ENCODE results near the gene BCR.
"Not testable (repeated sequence)": the region's sequence is repeated elsewhere in the genome, so short reads cannot be mapped to it uniquely, and the experiment has no call there.

The BCR gene

GRCh38 chr22:23322497-23323080 lies 142.3 kb downstream of the BCR start:
- DNase-seq = not testable (repeated sequence)

- not testable (repeated sequence) for DNase-seq
Observed at GRCh38 chr22:23323960-23324688, 143.8 kb downstream of the BCR start.

DNA sequence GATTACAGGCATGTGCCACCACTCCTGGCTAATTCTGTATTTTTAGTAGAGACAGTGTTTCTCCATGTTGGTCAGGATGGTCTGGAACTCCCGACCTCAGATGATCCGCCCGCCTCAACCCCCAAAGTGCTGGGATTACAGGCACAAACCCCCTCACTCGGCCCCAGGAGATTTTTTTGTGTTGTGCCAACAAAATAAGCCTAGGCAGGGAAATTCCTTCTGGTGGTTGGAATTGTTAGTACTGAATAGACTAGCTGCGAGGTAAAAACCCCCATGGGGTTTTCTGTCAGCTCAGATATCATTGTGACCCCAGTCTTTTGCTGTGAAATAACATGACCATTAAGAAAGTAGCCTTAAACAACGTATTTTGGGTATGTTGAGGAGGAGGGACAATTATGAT lies 144.9 kb downstream of the BCR start:
- DNase-seq = no peak

DNA sequence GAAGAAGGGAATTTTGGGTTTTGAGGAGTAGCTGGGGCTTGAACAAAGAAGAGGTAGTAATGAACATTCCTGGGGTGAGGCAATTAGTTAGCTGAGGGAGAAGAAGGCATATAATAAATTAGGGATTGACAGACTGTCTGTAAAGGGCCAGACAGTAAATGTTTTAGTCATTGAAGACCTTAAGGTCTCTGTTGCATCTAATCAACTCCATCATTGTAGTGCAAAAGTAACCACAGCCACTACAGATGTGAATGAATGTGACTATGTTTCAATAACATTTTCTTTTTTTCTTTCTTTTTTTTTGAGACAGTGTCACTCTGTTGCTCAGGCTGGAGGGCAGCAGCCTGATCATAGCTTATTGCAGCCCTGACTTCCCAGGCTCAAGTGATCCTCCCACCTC lies 153.5 kb downstream of the BCR start:
- DNase-seq = not testable (repeated sequence)

DNA sequence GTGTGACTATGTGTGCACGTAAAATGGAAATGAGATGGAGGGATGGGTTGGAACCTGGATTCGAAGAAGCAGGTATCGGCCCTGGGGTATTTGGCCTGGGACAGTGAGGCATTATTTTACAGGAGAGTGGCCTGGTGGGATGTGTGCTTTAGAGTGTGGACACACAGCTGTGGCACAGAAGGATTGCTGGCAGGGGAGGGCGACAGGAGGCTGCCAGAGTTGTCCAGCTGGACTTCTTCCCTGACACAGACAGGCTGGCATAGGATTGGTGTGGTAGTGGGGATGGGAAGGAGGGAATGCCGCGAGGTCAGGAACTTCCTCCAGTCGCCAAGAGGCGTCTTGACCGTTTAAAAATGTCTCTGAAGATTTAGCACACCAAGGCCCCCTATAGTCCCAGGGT lies 157.4 kb downstream of the BCR start:
- DNase-seq = not testable (repeated sequence)

DNA sequence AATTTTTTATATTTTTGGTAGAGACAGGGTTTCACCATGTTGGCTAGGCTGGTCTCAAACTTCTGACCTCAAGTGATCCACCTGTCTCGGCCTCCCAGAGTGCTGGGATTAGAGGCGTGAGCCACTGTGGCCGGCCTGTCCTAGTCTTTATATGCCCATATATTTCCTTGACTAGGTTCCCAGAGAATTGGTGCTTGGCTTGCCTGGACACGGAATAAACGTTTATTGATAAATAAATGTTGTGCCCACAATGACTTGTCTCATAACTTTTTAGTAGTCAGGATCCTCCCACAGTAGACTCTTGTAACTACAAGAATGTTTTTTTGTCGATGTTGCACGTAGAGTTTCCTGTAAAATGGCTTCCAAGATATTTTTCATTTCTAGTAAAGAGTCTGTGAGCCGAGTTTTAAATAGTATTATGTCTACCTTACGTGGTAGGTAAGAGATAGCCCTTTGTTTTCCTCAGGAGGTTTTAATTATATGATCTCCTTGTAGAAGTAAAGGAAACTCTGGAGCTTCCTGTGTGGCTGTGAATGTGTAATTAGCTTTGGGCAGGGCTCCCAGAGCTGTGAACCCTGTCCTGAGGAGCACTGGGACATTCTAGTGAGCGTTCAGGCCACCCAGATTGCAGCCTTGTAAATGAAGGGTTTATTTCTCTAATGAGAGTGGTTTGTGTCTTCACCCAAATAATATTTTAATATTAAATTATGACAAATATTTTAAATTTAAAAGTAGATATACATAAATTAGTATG lies 161.8 kb downstream of the BCR start:
- not testable (repeated sequence) for DNase-seq

- DNase-seq = no peak
Observed at GRCh38 chr22:23351321-23351720, 171.0 kb downstream of the BCR start.

DNA sequence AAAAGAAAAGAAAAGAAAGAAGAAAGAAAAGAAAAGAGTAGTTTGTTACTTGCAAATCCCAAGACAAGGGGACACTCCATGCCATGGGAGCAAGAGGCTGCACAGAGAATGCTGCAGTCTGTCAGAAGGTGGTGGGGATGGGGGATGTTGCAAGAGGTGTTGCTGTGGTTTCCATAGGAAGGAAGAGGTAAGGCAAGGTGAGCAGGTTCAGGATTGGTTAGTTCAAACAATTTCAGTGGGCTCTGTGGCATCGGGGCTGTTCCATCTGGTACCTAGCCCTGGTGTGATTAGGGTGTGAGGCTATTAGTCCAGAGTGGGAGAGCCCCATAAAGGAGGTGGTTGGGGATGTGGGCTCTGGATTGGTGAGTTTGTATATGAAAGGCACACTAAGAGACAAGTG lies 172.7 kb downstream of the BCR start:
- no peak for DNase-seq

DNA sequence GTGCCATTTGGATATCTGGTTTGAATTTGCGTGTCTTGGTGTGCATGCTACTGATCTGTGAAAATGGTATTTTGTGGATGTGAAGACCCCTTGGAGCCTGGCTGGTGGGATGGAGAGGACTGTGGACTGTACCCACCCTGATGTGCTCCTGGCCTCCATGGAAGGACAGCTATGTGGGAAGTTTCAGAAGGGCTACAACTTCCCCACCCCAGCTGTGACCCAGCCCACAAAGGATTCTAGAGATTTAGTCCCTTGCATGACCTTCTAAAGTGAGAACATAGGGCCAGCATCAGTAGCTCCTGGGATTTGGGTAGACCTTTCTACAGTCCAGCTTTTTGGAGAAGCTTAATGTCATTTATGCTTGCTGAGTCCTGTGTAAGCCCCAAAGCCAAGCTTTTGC lies 173.4 kb downstream of the BCR start:
- no peak for DNase-seq

DNA sequence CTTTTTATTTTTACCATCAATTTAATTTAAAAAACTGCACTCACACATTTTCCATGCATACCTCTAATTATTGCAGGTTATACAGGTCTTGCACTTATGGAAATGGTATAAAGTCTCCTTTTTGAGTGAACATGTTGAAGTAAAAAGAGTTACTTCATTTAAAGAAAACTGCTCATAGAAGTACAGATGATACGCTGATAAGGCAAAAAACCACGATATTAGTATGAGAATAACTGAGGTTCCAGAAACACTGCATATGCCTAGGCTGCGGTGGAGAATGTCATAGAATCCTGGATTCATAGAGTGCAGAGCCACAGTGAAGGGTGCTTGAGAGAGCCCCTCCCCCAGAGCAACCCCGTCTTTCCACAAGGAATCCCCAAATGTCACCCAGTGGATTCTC lies 175.8 kb downstream of the BCR start:
- no peak for DNase-seq

GRCh38 chr22:23357053-23357452 lies 176.7 kb downstream of the BCR start:
- no peak for DNase-seq

DNA sequence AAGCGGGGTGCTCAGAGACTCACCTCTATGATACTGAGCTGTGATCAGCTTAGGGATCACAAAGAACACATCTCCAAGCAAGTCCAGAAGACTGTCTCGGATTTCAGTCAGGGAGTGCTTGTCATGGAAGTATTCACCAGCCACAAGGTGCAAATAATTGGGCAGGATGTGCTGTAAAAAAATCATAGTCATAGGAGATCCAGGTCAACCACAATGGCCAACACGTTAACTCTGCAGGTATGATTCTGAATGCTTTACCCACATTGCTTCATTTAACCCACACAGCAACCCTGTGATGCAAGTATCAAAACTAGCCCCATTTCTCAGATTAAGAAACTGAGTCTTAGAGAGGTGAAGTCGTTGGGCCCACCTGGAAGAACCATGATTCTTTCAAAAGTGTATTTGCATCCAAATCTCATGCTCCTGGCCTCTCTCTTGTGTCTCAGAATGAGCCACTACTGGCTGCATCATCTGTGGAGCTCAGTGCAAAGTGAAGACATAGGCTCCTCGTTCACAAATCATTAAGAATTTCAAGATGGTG lies 179.3 kb downstream of the BCR start:
- DNase-seq = no peak

- DNase-seq = no peak
Observed at GRCh38 chr22:23361676-23362075, 181.4 kb downstream of the BCR start.

- DNase-seq = no peak
Observed at GRCh38 chr22:23363683-23364082, 183.4 kb downstream of the BCR start.

GRCh38 chr22:23364389-23364788 lies 184.1 kb downstream of the BCR start:
- no peak for DNase-seq

DNA sequence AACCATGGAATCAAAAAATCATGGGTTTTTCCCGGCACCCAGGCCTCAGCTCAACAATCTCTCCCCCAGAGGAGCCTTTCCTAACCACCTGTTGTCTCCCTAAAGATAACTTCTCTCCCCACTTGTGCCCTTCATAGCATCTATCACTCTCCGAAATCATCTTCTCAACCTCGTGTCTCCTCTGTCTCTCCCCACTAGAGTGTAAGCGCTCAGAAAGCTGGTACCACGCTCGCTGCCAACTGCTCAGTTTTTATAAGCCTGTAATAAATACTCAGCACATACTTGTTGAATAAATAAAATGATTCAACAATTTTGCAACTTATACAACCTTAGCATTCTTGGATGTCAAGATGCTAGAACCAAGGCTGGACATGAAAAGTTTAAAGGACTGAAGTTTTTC lies 185.2 kb downstream of the BCR start:
- DNase-seq = no peak

DNA sequence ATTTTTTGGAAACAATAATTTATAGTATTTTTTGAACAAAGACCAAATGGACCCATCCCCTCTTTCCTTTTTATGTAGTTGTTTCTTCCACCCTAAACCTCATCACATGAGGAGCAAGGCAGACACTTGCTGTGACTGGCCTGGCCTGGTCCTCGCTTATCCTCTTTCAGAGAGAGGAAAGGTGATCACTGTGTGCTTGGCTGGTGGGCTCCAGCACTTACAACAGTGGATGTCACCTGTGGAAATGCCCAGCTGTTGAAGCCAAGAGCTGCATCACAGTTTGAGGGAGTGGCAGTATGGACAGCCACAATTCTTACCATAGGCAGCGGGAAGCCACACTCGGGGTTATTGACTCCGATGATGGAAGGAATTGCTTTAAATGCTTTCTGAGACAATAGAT lies 185.7 kb downstream of the BCR start:
- no peak for DNase-seq

- DNase-seq = not testable (repeated sequence)
Observed at GRCh38 chr22:23367196-23367595, 186.9 kb downstream of the BCR start.

All from activated CD4-positive, CD25-positive, alpha-beta regulatory T cell (primary cell).